Heart left ventricle (tissue), 16 donors: ENCODE measurements around the gene CPSF7. TPM values are rescaled to one million over a fixed set of nuclear protein-coding genes. Genes with fewer than 3 reads are reported as not detected.
A peak's percentile ranks its signal among the peaks of the same experiment; 100 is the strongest.

ENCODE experiments used
- ATAC-seq, 4 donors: fragments of 200-7000 bp; cut with Tn5 transposase; one replicate each; pipeline ENCODE4 v1.9.1; 2020 to 2022; ENCODE audit warnings: moderate library complexity in 4 of 4, mild to moderate bottlenecking in 3 of 4, moderate number of reproducible peaks in 1 of 4
- DNase-seq, 5 donors: peaks; one replicate each; pipeline ENCODE4 v3.0.0-alpha.2; 2020
- H3K27ac ChIP-seq, 12 donors: fragments of 200-600 bp; sonication (generic) in 4 of 12; one replicate each; pipeline versions ENCODE4 v1.5.0 to v1.8.0; 2016 to 2022; ENCODE audit warnings: mild to moderate bottlenecking in 2 of 12
- H3K27me3 ChIP-seq, 9 donors: fragments of 200-600 bp; sonication (generic) in 2 of 9; one replicate each; pipeline versions ENCODE4 v1.5.1 to v1.8.0; 2016 to 2022; ENCODE audit warnings: mild to moderate bottlenecking in 3 of 9
- H3K36me3 ChIP-seq, 9 donors: fragments of 200-600 bp; sonication (generic) in 2 of 9; one replicate each; pipeline versions ENCODE4 v1.5.0 to v1.8.0; 2018 to 2022; ENCODE audit warnings: mild to moderate bottlenecking in 2 of 9
- H3K4me1 ChIP-seq, 12 donors: fragments of 200-600 bp; sonication (generic) in 4 of 12; one replicate each; pipeline versions ENCODE4 v1.5.0 to v1.8.0; 2016 to 2022; ENCODE audit warnings: mild to moderate bottlenecking in 3 of 12
- H3K4me3 ChIP-seq, 12 donors: fragments of 200-600 bp; sonication (generic) in 4 of 12; one replicate each; pipeline versions ENCODE4 v1.5.0 to v1.8.0; 2017 to 2022; ENCODE audit warnings: mild to moderate bottlenecking in 9 of 12, moderate library complexity in 4 of 12
- H3K9me3 ChIP-seq, 12 donors: fragments of 200-600 bp; sonication (generic) in 4 of 12; one replicate each; pipeline versions ENCODE4 v1.5.0 to v1.8.0; 2016 to 2022; ENCODE audit warnings: mild to moderate bottlenecking in 1 of 12
- POLR2A ChIP-seq, 2 donors: fragments of 450-650 bp; IDR thresholded peaks; one replicate each; pipeline ENCODE4 v1.6.1; 2017; ENCODE audit warnings: antibody characterized with exemption in 2 of 2, mild to moderate bottlenecking in 2 of 2, moderate library complexity in 2 of 2
- WGBS, 4 donors: extraction: QIAGEN DNeasy Blood & Tissue Kit in 2 of 4; methylation state at CpG; one replicate each; pipeline versions ENCODE4 v1.1.5 to v1.1.7; 2013 to 2018; 5-methylcytosine and 5-hydroxymethylcytosine counted together
- intact Hi-C, 10 donors: fragments of 100-400 bp; cut with DNase I; formaldehyde crosslinking; loops; one replicate each; pipeline versions ENCODE4 v1.11.1 to v1.14.2; 2022
- long read RNA-seq, 3 donors: library from polyadenylated mRNA; unstranded; transcript quantifications; one replicate each; pipeline ENCODE4 v2.0.0, GENCODE V29; 2020 to 2021
- polyA plus RNA-seq, 2 donors: library from polyadenylated mRNA; stranded (reverse); fragments of 200-250 nt; gene quantifications; one replicate each; pipeline ENCODE4 v1.2.3, GENCODE V29; 2013
- total RNA-seq, 9 donors: library from RNA; depleted of rRNA in 2 of 9; stranded (reverse); fragments of >200 nt in 2 of 9; fragmentation: NEBNext Ultra II Directional in 3 of 9; extraction: Animal tissue kit (Norgen Biotek cat#: 25700) in 3 of 9; gene quantifications; one replicate each; pipeline versions ENCODE4 v1.1.0 to v1.2.4, GENCODE V29; 2016 to 2023
- TF ChIP-seq, protein P1 (sequence below), 12 donors: fragments of 200-600 bp; sonication (generic) in 4 of 12; IDR thresholded peaks; one replicate each; pipeline versions ENCODE4 v1.5.0 to v1.8.0; 2018 to 2022; ENCODE audit warnings: antibody characterized with exemption in 12 of 12, mild to moderate bottlenecking in 5 of 12
- donor health status: ischemic (EF 13 %, LVEDD 7.1; RV severe dilation, severe dysfunction).
- donor health status: healthy with polysubstance abuse.
- donor health status: DM: no; HTN: yes; CAD: no.
- donor health status: DM: no; HTN: no; CAD: no.
- donor health status: ischemic (EF 25% LVEDD 6.9; RV normal size, moderate dysfunction).
- donor health status: ischemic (EF 25% LVEDD 5.7; RV mildly dilated, moderate dysfunction).
- donor health status: healthy.
- donor health status: DM: yes; HTN: yes; CAD: no.
- donor health status: ischemic (EF 35%, LVEDD 5.7; RV mildly dilated, moderate dysfunction).
- donor health status: nonischemic (EF 11% LVEDD 7.7; RV severe dilation, severe dysfunction).
- donor health status: DM: yes; HTN: yes; CAD: no.
- donor health status: PGD.
- donor health status: ischemic (EF 29% LVEDD 5.4; RV normal size, mild dysfunction).
- donor health status: nonischemic (EF 23%, LVEDD 6.1; RV moderate dilation, normal function).

CPSF7 gene, protein sequence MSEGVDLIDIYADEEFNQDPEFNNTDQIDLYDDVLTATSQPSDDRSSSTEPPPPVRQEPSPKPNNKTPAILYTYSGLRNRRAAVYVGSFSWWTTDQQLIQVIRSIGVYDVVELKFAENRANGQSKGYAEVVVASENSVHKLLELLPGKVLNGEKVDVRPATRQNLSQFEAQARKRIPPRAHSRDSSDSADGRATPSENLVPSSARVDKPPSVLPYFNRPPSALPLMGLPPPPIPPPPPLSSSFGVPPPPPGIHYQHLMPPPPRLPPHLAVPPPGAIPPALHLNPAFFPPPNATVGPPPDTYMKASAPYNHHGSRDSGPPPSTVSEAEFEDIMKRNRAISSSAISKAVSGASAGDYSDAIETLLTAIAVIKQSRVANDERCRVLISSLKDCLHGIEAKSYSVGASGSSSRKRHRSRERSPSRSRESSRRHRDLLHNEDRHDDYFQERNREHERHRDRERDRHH
- total RNA-seq (10 to 100 TPM; 27.3 to 52.4 (median 37.6) TPM), polyA plus RNA-seq (10 to 100 TPM; 24.3 to 32.4 TPM)
- long read RNA-seq, donor 1, partial matches to known transcripts, result 1 of 12 reads
- long read RNA-seq, donor 1, other reads (novel, unspliced or antisense), result 8 of 12 reads
- long read RNA-seq, donor 2, partial matches to known transcripts, result 8 of 39 reads
- long read RNA-seq, donor 2, other reads (novel, unspliced or antisense), result 28 of 39 reads
- long read RNA-seq, donor 3, partial matches to known transcripts, result 6 of 10 reads
- long read RNA-seq, donor 3, other reads (novel, unspliced or antisense), result 2 of 10 reads

DNA sequence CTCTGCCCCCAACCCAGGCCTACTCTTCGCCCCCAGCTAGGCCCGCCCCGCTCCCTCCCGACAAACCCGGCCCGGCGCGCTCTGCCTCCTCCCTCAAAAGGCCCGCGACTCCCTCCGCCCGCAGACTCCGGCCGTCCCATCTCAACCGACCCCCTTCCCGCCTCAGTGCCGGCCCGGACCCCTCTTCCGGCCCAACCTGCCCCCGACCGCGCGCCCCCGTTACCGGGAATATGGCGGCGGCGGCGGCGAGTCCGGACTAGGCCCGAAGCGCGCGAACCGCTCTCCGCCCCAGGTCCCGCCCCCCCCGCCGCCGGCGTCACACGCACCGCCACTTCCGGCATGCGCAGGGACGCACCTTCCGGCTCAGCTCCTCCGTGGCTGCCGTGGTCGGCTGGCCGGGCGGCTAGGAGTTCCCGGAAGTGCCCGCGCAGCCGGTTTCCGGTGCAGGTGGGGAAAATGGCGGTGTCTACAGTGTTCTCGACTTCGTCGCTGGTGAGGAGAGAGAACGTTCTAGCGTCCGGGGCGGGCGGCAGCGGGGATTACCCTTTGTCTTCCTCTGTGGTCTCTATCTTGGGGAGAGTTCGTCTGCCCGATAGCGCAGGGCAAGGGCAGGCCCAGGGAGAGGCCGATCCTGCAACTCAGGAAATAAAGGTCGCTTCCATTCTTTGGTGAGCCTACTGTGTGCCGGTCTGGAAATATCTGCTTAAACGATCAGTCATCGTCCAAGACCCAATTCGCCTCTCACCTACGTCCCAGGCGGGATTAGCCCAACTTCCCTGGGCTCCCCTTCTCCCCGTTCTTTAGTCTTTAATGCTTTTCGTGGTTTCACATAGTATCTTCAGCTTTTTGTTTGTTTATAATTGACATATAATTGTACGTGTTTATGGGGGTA lies at the start of gene CPSF7, which contains the start of gene SDHAF2:
Gene CPSF7, minus strand, starts transcription at position 285 of the 892 bp plus-strand sequence. CDS start 740 bp downstream, outside the sequence.
Gene SDHAF2, plus strand, starts transcription at position 434 of the 892 bp plus-strand sequence. Its CDS starts 23 bp downstream, at position 457.
- WGBS, 4 donors, result 0 to 1% (median 1%) methylated on average over 28 to 82 of the region's 82 CpGs
- peak; percentile 97 to 99 (median 98) for DNase-seq
- peak within 1 kb of the TSS; percentile 90 to 99 (median 96) for H3K27ac ChIP-seq
- no peaks in the 10 kb centered on the region for H3K27me3 ChIP-seq
- intact Hi-C loops, result loop anchor here in 1 of 10 donors (5.0 kb wide), 1 partner anchor 63 kb away; no protein-coding TSS in a partner anchor
- no peaks in the 10 kb centered on the region for H3K9me3 ChIP-seq
- peak; percentile 97 to 99 (median 98) for ATAC-seq
- H3K4me1 ChIP-seq, result peaks cover 0 to 50% (median 37%) of the 10 kb centered on the region in 12 donors
- TF ChIP-seq POLR2A (IDR thresholded peaks at IDR 0.05), result peak; percentile 24 to 62
- TF ChIP-seq, protein P1, sequence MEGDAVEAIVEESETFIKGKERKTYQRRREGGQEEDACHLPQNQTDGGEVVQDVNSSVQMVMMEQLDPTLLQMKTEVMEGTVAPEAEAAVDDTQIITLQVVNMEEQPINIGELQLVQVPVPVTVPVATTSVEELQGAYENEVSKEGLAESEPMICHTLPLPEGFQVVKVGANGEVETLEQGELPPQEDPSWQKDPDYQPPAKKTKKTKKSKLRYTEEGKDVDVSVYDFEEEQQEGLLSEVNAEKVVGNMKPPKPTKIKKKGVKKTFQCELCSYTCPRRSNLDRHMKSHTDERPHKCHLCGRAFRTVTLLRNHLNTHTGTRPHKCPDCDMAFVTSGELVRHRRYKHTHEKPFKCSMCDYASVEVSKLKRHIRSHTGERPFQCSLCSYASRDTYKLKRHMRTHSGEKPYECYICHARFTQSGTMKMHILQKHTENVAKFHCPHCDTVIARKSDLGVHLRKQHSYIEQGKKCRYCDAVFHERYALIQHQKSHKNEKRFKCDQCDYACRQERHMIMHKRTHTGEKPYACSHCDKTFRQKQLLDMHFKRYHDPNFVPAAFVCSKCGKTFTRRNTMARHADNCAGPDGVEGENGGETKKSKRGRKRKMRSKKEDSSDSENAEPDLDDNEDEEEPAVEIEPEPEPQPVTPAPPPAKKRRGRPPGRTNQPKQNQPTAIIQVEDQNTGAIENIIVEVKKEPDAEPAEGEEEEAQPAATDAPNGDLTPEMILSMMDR (IDR thresholded peaks at IDR 0.05), result no peak
- peak within 1 kb of the TSS; percentile 61 to 97 (median 80) for H3K4me3 ChIP-seq
- peaks cover 0 to 50% (median 46%) of the 10 kb centered on the region in 9 donors for H3K36me3 ChIP-seq

DNA sequence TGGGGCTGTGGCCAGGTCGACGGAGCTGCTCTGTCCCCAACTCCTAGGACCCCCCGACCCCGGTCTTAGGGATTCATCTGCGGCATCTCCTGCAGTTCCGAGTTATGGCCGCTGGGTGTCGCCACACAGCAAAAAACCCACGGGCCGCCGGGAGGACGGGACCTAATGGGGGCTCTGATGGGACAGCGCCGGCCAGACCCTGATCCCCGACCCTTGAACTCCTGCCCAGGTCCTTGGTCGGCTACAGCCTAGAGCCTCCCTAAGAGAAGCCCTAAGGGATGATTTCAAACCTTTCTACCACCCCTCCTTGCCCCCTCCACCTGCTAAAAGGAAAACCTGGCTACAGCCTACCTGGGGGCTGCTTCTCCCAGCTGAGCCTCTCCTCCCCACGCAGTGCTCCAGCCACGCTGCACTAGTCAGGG lies 48.0 kb upstream of the CPSF7 start:
- peaks cover 0 to 6% (median 0%) of the 10 kb centered on the region in 9 donors for H3K36me3 ChIP-seq
- DNase-seq, result peak in 4 of 5 donors; percentile 41 to 63 (median 52)
- peaks cover 0 to 40% (median 13%) of the 10 kb centered on the region in 12 donors for H3K4me1 ChIP-seq
- no peaks in the 10 kb centered on the region for H3K27me3 ChIP-seq
- intact Hi-C loops, result loop anchor here (1.0 to 10.0 kb wide), 18 partner anchors 32 to 257 kb away; partner anchors contain the start of gene SYT7 (in 1 of the 10)
- TF ChIP-seq, protein P1 (IDR thresholded peaks at IDR 0.05), result peak; percentile 89 to 96 (median 93)
- no peak for TF ChIP-seq POLR2A (IDR thresholded peaks at IDR 0.05)
- peak overlapping the region in 5 of 12 donors; percentile 7 to 58 (median 34) for H3K27ac ChIP-seq
- peak in 3 of 4 donors; percentile 27 to 44 (median 32) for ATAC-seq
- 2 to 4% (median 4%) methylated on average over 15 to 18 of the region's 18 CpGs for WGBS, 4 donors
- H3K9me3 ChIP-seq, result peaks cover 0 to 7% (median 0%) of the 10 kb centered on the region in 12 donors
- no peak overlapping the region for H3K4me3 ChIP-seq

DNA sequence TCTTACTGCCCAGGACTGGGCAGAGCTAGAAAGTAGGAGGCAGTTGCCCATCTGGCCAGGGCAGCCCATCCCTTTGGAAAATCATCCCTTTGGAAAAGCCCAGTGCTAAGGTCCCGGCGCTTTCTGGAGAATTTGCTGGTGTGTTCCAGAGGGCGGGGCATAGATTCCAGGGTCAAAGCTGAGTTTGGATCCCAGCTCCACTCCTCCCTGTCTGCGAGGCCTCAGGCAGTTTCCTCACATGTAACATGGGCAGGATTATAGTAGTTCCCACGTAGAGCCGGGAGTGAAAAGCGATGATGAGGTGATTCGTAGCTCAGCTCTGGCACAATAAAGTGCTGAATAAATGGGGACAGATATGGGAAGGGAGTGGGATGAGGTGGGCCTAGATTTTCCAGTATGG lies 47.4 kb upstream of the CPSF7 start:
- Histone ChIP-seq H3K27ac (peak overlapping the region in 5 of 12 donors; percentile 7 to 58 (median 34)), H3K36me3 (peaks cover 0 to 6% (median 0%) of the 10 kb centered on the region in 9 donors), H3K27me3 (no peaks in the 10 kb centered on the region), H3K4me1 (peaks cover 0 to 42% (median 16%) of the 10 kb centered on the region in 12 donors), H3K4me3 (no peak overlapping the region), H3K9me3 (peaks cover 0 to 7% (median 0%) of the 10 kb centered on the region in 12 donors)
- no peak for ATAC-seq
- 57 to 70% (median 59%) methylated on average over 6 to 8 of the region's 8 CpGs for WGBS, 4 donors
- intact Hi-C loops, result loop anchor here (1.0 to 10.0 kb wide), 17 partner anchors 32 to 258 kb away; partner anchors contain the start of gene SYT7 (in 1 of the 10)
- TF ChIP-seq, protein P1 (IDR thresholded peaks at IDR 0.05), result no peak
- TF ChIP-seq POLR2A (IDR thresholded peaks at IDR 0.05), result no peak
- DNase-seq, result peak in 1 of 5 donors; percentile 50
